MCF 10A (cell line): ENCODE measurements around the gene ADH1C. TPM values are rescaled to one million over a fixed set of nuclear protein-coding genes. Genes with fewer than 3 reads are reported as not detected.
"Not testable (repeated sequence)": the region's sequence is repeated elsewhere in the genome, so short reads cannot be mapped to it uniquely, and the experiment has no call there.

Experiments used
- BruUV-seq: library from RNA; stranded (reverse); fragments of 400-500 nt; replicated peaks from 2 replicates; lab custom pipeline; 2021; lab: Mats Ljungman, UMichigan
- CTCF ChIA-PET: fragments of 300-600 bp; sonication (Branson Sonifier 250); formaldehyde crosslinking; extraction: SDS; loops from one replicate; lab custom pipeline; 2021; ENCODE audit warnings: antibody characterized with exemption, inconsistent platforms; lab: Yijun Ruan, JAX
- POLR2A ChIA-PET: fragments of 300-600, 350-650 bp; sonication (Branson Sonifier 250); formaldehyde crosslinking; extraction: SDS; loops from one replicate; lab custom pipeline; 2020; ENCODE audit warnings: antibody characterized with exemption, inconsistent platforms; lab: Yijun Ruan, JAX
- DNase-seq: peaks from one replicate; pipeline ENCODE4 v3.0.0-alpha.2; 2018; ENCODE audit not compliant: unreplicated experiment
- H3K27ac Mint-ChIP-seq: one replicate; pipeline ENCODE4 v1.8.0; 2022; ENCODE audit warnings: mild to moderate bottlenecking, low read depth, mixed read lengths; ENCODE audit not compliant: unreplicated experiment
- H3K27me3 Mint-ChIP-seq: one replicate; pipeline ENCODE4 v1.8.0; 2022; ENCODE audit warnings: mixed read lengths; ENCODE audit not compliant: insufficient read depth, unreplicated experiment
- H3K36me3 Mint-ChIP-seq: one replicate; pipeline ENCODE4 v1.8.0; 2022; ENCODE audit warnings: mild to moderate bottlenecking, moderate library complexity, mixed read lengths; ENCODE audit not compliant: insufficient read depth, unreplicated experiment
- H3K4me1 Mint-ChIP-seq: one replicate; pipeline ENCODE4 v1.8.0; 2022; ENCODE audit warnings: mixed read lengths; ENCODE audit not compliant: insufficient read depth, unreplicated experiment
- H3K4me3 Mint-ChIP-seq: one replicate; pipeline ENCODE4 v1.8.0; 2022; ENCODE audit warnings: mild to moderate bottlenecking, moderate library complexity, mixed read lengths; ENCODE audit not compliant: unreplicated experiment
- H3K9me3 Mint-ChIP-seq: one replicate; pipeline ENCODE4 v1.8.0; 2022; ENCODE audit warnings: mixed read lengths; ENCODE audit not compliant: unreplicated experiment
- CTCF ChIP-seq: fragments of 200-600 bp; IDR thresholded peaks from one replicate; pipeline ENCODE4 v1.8.0; 2022; ENCODE audit warnings: antibody characterized with exemption, mild to moderate bottlenecking; ENCODE audit not compliant: unreplicated experiment
- intact Hi-C: fragments of 100-400 bp; cut with micrococcal nuclease; formaldehyde crosslinking; loops from 2 replicates; pipeline ENCODE4 v1.14.1; 2022
- total RNA-seq: library from RNA; stranded (reverse); gene quantifications from 2 replicates; pipeline ENCODE4 v1.2.3, GENCODE V29; 2022

ADH1C gene
- total RNA-seq, 1 experiment from 2014 or later, result not detected

GRCh38 chr4:99351487-99351886 is 1.1 kb downstream of the ADH1C start:
- Mint-ChIP-seq H3K4me1 (no peaks in the 10 kb centered on the region), H3K36me3 (no peaks in the 10 kb centered on the region), H3K27ac (no peak overlapping the region), H3K27me3 (no peaks in the 10 kb centered on the region), H3K9me3 (peaks cover 9% of the 10 kb centered on the region), H3K4me3 (no peak overlapping the region)
- CTCF ChIA-PET, result no interaction called here
- intact Hi-C loops, result no loop called here
- no TSS peak for BruUV-seq
- POLR2A ChIA-PET, result interaction anchor here (1.3 kb wide), 1 partner anchor 15 kb away, joined by 3 read pairs; no protein-coding TSS in a partner anchor
- no peak for TF ChIP-seq CTCF
- DNase-seq, result no peak

GRCh38 chr4:99349338-99349737 is 3.2 kb downstream of the ADH1C start:
- H3K4me3 Mint-ChIP-seq, result no peak overlapping the region
- ChIA-PET POLR2A (no interaction called here), CTCF (interaction anchor here (0.8 kb wide), 1 partner anchor 15 kb away, joined by 3 read pairs; no protein-coding TSS in a partner anchor)
- intact Hi-C loops, result no loop called here
- H3K4me1 Mint-ChIP-seq, result no peaks in the 10 kb centered on the region
- H3K36me3 Mint-ChIP-seq, result no peaks in the 10 kb centered on the region
- no peak for TF ChIP-seq CTCF
- H3K27ac Mint-ChIP-seq, result peak overlapping the region; percentile 27
- BruUV-seq, result no TSS peak
- no peaks in the 10 kb centered on the region for H3K27me3 Mint-ChIP-seq
- DNase-seq, result no peak
- H3K9me3 Mint-ChIP-seq, result peaks cover 6% of the 10 kb centered on the region

- DNase-seq, BruUV-seq, H3K27ac Mint-ChIP-seq, H3K9me3 Mint-ChIP-seq, H3K4me1 Mint-ChIP-seq, H3K27me3 Mint-ChIP-seq, H3K36me3 Mint-ChIP-seq, intact Hi-C loops, H3K4me3 Mint-ChIP-seq, POLR2A ChIA-PET: not testable (repeated sequence)
- CTCF ChIA-PET, result interaction anchor here (1.2 kb wide), 1 partner anchor 15 kb away, joined by 3 read pairs; no protein-coding TSS in a partner anchor
Measured at GRCh38 chr4:99342624-99343023, 9.9 kb downstream of the ADH1C start.

GRCh38 chr4:99341426-99341825 is 11.1 kb downstream of the ADH1C start:
- no TSS peak for BruUV-seq

More at GRCh38 chr4:99341426-99341825, 11.1 kb downstream of the ADH1C start:
- DNase-seq, result no peak
- Mint-ChIP-seq H3K27me3 (no peaks in the 10 kb centered on the region), H3K4me3 (no peak overlapping the region), H3K4me1 (no peaks in the 10 kb centered on the region), H3K27ac (no peak overlapping the region), H3K36me3 (no peaks in the 10 kb centered on the region), H3K9me3 (no peaks in the 10 kb centered on the region)
- TF ChIP-seq CTCF, result no peak
- intact Hi-C loops, result no loop called here
- ChIA-PET CTCF (interaction anchor here (1.1 kb wide), 1 partner anchor 21 kb away, joined by 4 read pairs; the partner anchor contains the start of gene ADH1B), POLR2A (interaction anchor here (0.6 kb wide), 1 partner anchor 122 kb away, joined by 3 read pairs; no protein-coding TSS in a partner anchor)
